SU-DHL-6 (cell line): ENCODE results near the gene MRFAP1L1.

Experiments
- H2AFZ ChIP-seq: fragments of 200-600 bp; sonication (generic); 2 replicates; pipeline ENCODE4 v1.6.1; 2014; ENCODE audit warnings: low read depth, mild to moderate bottlenecking, moderate library complexity, mixed read lengths, antibody characterized with exemption, low read length; ENCODE audit not compliant: severe bottlenecking
- H3F3A ChIP-seq: fragments of 200-600 bp; shearing (Covaris generic); 2 replicates; pipeline ENCODE4 v1.6.0; 2016; ENCODE audit warnings: antibody characterized with exemption, mild to moderate bottlenecking; ENCODE audit not compliant: insufficient read depth
- H3K27ac ChIP-seq: fragments of 200-600 bp; sonication (generic); 2 replicates; pipeline ENCODE4 v1.5.1; 2016; ENCODE audit warnings: low read depth, mild to moderate bottlenecking, low read length, moderate library complexity, mixed read lengths
- H3K27me3 ChIP-seq: fragments of 200-600 bp; sonication (generic), shearing (Covaris generic); 2 replicates; pipeline ENCODE4 v1.6.0; 2014; ENCODE audit warnings: mild to moderate bottlenecking, low read length
- H3K36me3 ChIP-seq: fragments of 200-600 bp; sonication (generic); 2 replicates; pipeline ENCODE4 v1.6.1; 2014; ENCODE audit warnings: mild to moderate bottlenecking, low read length, mixed read lengths
- H3K4me2 ChIP-seq: fragments of 300-600, 200-600 bp; shearing (Covaris generic), sonication (generic); 2 replicates; pipeline ENCODE4 v1.6.0; 2014; ENCODE audit warnings: low read length, low read depth, mild to moderate bottlenecking; ENCODE audit not compliant: poor library complexity, severe bottlenecking
- H3K4me3 ChIP-seq: fragments of 200-600 bp; sonication (generic); 2 replicates; pipeline ENCODE4 v1.5.1; 2014; ENCODE audit warnings: antibody characterized with exemption, low read length, mild to moderate bottlenecking, mixed read lengths; ENCODE audit not compliant: insufficient read depth, poor library complexity, severe bottlenecking
- H3K79me2 ChIP-seq: fragments of 200-600 bp; sonication (generic); 2 replicates; pipeline ENCODE4 v1.6.1; 2014; ENCODE audit warnings: mild to moderate bottlenecking, low read length, moderate library complexity; ENCODE audit not compliant: insufficient read depth
- H3K9ac ChIP-seq: fragments of 200-600 bp; sonication (generic); 2 replicates; pipeline ENCODE4 v1.7.0; 2014; ENCODE audit warnings: mild to moderate bottlenecking, low read length
- H3K9me2 ChIP-seq: fragments of 200-600 bp; sonication (generic); replicated peaks from 2 replicates; pipeline ENCODE4 v1.6.1; 2014; ENCODE audit warnings: low read length; ENCODE audit not compliant: insufficient read depth
- H3K9me3 ChIP-seq: fragments of 200-600 bp; sonication (generic); 2 replicates; pipeline ENCODE4 v1.6.1; 2014; ENCODE audit warnings: low read length, mixed read lengths; ENCODE audit not compliant: insufficient read depth
- H4K20me1 ChIP-seq: fragments of 200-600 bp; sonication (generic); 2 replicates; pipeline ENCODE4 v1.6.1; 2014; ENCODE audit warnings: low read depth, mild to moderate bottlenecking, antibody characterized with exemption, low read length, moderate library complexity, mixed read lengths
- EZH2phosphoT487 ChIP-seq: fragments of 200-600 bp; sonication (generic), shearing (Covaris generic); conservative IDR thresholded peaks from 2 replicates; pipeline ENCODE4 v1.6.1; 2018; ENCODE audit warnings: mild to moderate bottlenecking, antibody characterized with exemption, low read length, moderate library complexity, mixed read lengths
- TF ChIP-seq, protein P1 (sequence below): fragments of 200-600 bp; sonication (generic); IDR thresholded peaks from one replicate; pipeline ENCODE4 v1.5.1; 2017; ENCODE audit warnings: antibody characterized with exemption, mild to moderate bottlenecking, low read length, moderate library complexity; ENCODE audit not compliant: insufficient read depth, poor library complexity, severe bottlenecking

Gene MRFAP1L1

DNA sequence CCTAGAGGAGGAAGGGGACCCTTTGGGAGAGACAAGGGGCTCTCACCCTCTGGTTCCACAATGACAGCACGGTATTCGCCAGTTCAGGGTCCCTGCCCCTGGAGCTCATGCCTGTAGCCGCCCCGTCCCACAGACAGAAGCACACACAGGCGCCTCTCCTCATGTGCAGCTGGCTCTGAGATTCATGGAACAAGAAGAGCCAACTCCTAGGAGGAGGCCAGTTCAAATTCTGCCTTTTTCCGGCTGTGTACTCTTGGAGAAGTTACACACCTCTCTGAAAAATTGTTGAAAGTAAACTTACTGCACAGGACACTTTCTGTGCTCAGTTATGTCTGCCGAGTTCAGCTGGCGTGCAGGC, 21.6 kb upstream of the MRFAP1L1 start:
- Histone ChIP-seq H3K36me3 (no peaks in the 10 kb centered on the region), H3K9me3 (no peaks in the 10 kb centered on the region), H3K9ac (no peak overlapping the region), H3K4me3 (no peak overlapping the region), H3K27ac (no peak overlapping the region), H3K4me2 (no peak overlapping the region), H3K27me3 (no peaks in the 10 kb centered on the region), H3K79me2 (no peaks in the 10 kb centered on the region), H2AFZ (no peak overlapping the region), H3F3A (no peaks in the 10 kb centered on the region), H3K9me2 (no peaks in the 10 kb centered on the region), H4K20me1 (no peaks in the 10 kb centered on the region)
- TF ChIP-seq, protein P1, sequence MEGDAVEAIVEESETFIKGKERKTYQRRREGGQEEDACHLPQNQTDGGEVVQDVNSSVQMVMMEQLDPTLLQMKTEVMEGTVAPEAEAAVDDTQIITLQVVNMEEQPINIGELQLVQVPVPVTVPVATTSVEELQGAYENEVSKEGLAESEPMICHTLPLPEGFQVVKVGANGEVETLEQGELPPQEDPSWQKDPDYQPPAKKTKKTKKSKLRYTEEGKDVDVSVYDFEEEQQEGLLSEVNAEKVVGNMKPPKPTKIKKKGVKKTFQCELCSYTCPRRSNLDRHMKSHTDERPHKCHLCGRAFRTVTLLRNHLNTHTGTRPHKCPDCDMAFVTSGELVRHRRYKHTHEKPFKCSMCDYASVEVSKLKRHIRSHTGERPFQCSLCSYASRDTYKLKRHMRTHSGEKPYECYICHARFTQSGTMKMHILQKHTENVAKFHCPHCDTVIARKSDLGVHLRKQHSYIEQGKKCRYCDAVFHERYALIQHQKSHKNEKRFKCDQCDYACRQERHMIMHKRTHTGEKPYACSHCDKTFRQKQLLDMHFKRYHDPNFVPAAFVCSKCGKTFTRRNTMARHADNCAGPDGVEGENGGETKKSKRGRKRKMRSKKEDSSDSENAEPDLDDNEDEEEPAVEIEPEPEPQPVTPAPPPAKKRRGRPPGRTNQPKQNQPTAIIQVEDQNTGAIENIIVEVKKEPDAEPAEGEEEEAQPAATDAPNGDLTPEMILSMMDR, result no peak
- no peak for TF ChIP-seq EZH2phosphoT487

DNA sequence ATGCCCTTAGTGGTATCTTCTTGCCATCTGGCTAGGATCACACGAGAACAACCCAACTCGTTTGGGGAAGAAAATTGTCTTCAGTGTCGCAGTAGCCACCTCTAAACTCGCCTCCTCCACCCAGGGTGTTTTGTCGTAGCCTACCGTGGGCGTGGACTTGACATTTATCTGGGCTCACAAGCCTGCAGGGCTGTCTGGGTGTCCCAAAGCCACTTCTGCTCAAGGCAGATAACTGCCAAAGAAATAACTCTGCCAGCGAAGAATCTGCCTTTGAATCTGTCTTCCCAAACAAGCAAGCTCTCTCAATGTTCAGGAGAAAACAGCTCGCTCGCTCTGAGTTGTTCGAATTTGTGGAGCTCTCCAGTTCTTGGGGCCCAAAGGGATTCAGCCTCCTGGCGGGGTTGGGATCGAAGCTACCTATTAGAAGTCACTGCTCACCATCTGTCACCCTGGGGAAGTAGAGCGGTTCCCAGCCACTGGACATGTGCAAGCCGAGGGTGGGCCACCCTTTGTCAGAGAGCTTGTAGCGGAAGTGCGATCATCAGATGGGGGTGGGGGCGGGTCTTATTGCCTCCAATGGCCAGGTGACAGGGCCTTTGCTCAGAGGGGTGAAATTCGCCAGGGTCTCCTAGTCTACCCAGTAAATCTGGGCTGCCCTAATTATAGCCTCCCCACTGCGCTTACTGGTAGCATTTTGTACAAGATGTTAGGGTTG, 21.1 kb upstream of the MRFAP1L1 start:
- Histone ChIP-seq H3K27me3 (no peaks in the 10 kb centered on the region), H3K79me2 (no peaks in the 10 kb centered on the region), H3K9ac (no peak overlapping the region), H3K4me2 (no peak overlapping the region), H3F3A (no peaks in the 10 kb centered on the region), H2AFZ (no peak overlapping the region), H3K27ac (no peak overlapping the region), H4K20me1 (no peaks in the 10 kb centered on the region), H3K9me2 (no peaks in the 10 kb centered on the region), H3K9me3 (no peaks in the 10 kb centered on the region), H3K4me3 (no peak overlapping the region), H3K36me3 (no peaks in the 10 kb centered on the region)
- no peak for TF ChIP-seq EZH2phosphoT487
- TF ChIP-seq, protein P1, result no peak

DNA sequence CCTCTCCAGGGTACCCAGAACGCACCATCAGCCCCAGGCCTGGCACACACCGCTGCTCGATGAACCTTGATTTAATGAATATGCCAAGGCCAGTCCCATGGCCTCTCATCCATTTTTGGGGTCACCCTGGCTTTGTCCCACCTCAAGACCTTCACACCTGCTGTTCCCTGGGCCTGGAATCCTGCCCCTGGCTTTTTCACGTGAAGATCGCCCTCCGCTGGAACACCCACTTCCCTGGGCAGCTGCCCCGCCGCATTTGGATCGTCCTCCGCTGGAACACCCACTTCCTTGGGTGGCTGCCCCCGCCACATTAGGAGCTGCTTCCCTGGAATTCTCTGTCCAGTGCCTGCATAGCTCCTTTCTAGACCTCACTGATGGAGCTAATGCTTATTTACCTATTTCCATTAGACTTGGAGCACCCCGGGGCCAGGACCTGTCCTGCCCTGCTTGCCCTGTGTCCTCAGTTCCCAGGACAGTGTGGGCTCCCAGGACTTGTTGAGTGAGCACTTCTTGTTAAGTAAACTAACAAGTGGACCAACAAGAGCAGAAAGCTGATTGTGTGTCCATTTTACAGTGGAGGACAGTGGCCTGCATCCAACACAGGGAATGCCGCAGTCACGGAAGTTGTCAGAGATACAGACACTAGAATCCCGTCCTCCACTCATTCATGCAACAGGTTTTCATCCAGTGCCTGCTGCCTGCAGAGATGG, 18.8 kb upstream of the MRFAP1L1 start:
- no peaks in the 10 kb centered on the region for H3K36me3 ChIP-seq
- no peaks in the 10 kb centered on the region for H3K27me3 ChIP-seq
- no peaks in the 10 kb centered on the region for H3K9me3 ChIP-seq

More for the DNA sequence above, 18.8 kb upstream of the MRFAP1L1 start:
- no peak overlapping the region for H2AFZ ChIP-seq
- H3K9ac ChIP-seq, result no peak overlapping the region
- H3K4me3 ChIP-seq, result no peak overlapping the region
- H3K27ac ChIP-seq, result no peak overlapping the region
- TF ChIP-seq, protein P1, result no peak
- TF ChIP-seq EZH2phosphoT487, result no peak
- H4K20me1 ChIP-seq, result no peaks in the 10 kb centered on the region
- no peaks in the 10 kb centered on the region for H3K9me2 ChIP-seq
- H3K79me2 ChIP-seq, result no peaks in the 10 kb centered on the region
- H3K4me2 ChIP-seq, result no peak overlapping the region
- H3F3A ChIP-seq, result no peaks in the 10 kb centered on the region
